Lower leg skin (tissue), 4 donors: ENCODE measurements around the gene LRBA. TPM values are rescaled to one million over a fixed set of nuclear protein-coding genes. Genes with fewer than 3 reads are reported as not detected.

ENCODE experiments used
- DNase-seq, 2 donors: peaks; one replicate each; pipeline ENCODE4 v3.0.0-alpha.2; 2019; ENCODE audit warnings: low spot score in 2 of 2
- H3K4me3 ChIP-seq: fragments of 200-600 bp; sonication (generic); 2 replicates; pipeline ENCODE4 v1.5.1; 2017; ENCODE audit warnings: mild to moderate bottlenecking, low read depth; ENCODE audit not compliant: poor library complexity, severe bottlenecking
- CTCF ChIP-seq, 3 donors: fragments of 450-650 bp; IDR thresholded peaks; one replicate each; pipeline ENCODE4 v1.5.1; 2016; ENCODE audit warnings: antibody characterized with exemption in 3 of 3, mild to moderate bottlenecking in 3 of 3, moderate library complexity in 2 of 3
- POLR2A ChIP-seq, 2 donors: fragments of 450-650 bp; IDR thresholded peaks; one replicate each; pipeline ENCODE4 v1.6.1; 2016 to 2017; ENCODE audit warnings: antibody characterized with exemption in 2 of 2, mild to moderate bottlenecking in 1 of 2, moderate library complexity in 1 of 2
- WGBS, 2 donors: methylation state at CpG; one replicate each; pipeline ENCODE4 v1.1.5; 2018; 5-methylcytosine and 5-hydroxymethylcytosine counted together
- intact Hi-C: fragments of 100-400 bp; cut with DNase I; formaldehyde crosslinking; loops from one replicate; pipeline ENCODE4 v1.15.0; 2023; ENCODE audit warnings: low total_unique reads
- total RNA-seq, 4 donors: library from RNA; depleted of rRNA; stranded (reverse); fragments of >200 nt; gene quantifications; one replicate each; pipeline ENCODE4 v1.1.0, GENCODE V29; 2016

LRBA gene
- total RNA-seq, 4 donors from 2014 or later = 71.9 to 86.8 (median 75.0) TPM

GRCh38 chr4:150817804-150818528 lies 197.1 kb downstream of the LRBA start:
- H3K4me3 ChIP-seq = no peak overlapping the region
- no peak for DNase-seq
- WGBS, 2 donors = 95 to 96% methylated on average over 3 of the region's 3 CpGs
- no peak for TF ChIP-seq CTCF (IDR thresholded peaks at IDR 0.05)
- TF ChIP-seq POLR2A (IDR thresholded peaks at IDR 0.05) = no peak
- intact Hi-C loops = no loop called here

GRCh38 chr4:150817017-150817416 lies 198.1 kb downstream of the LRBA start:
- H3K4me3 ChIP-seq = no peak overlapping the region
- 96 to 100% methylated on average over 1 of the region's 1 CpG for WGBS, 2 donors
- TF ChIP-seq POLR2A (IDR thresholded peaks at IDR 0.05) = no peak
- TF ChIP-seq CTCF (IDR thresholded peaks at IDR 0.05) = no peak
- no peak for DNase-seq
- intact Hi-C loops = no loop called here

- DNase-seq = no peak
- H3K4me3 ChIP-seq = no peak overlapping the region
- intact Hi-C loops = no loop called here
- TF ChIP-seq POLR2A (IDR thresholded peaks at IDR 0.05) = no peak
- TF ChIP-seq CTCF (IDR thresholded peaks at IDR 0.05) = no peak
These were observed 198.6 kb downstream of the LRBA start for GRCh38 chr4:150816491-150816890.

GRCh38 chr4:150814873-150815272 lies 200.2 kb downstream of the LRBA start:
- no peak for DNase-seq
- 94 to 98% methylated on average over 1 of the region's 1 CpG for WGBS, 2 donors
- TF ChIP-seq POLR2A (IDR thresholded peaks at IDR 0.05) (no peak), CTCF (IDR thresholded peaks at IDR 0.05) (no peak)
- intact Hi-C loops = no loop called here
- H3K4me3 ChIP-seq = no peak overlapping the region

- WGBS, 2 donors = 87 to 99% methylated on average over 3 of the region's 3 CpGs
- no peak overlapping the region for H3K4me3 ChIP-seq
- no peak for DNase-seq
- intact Hi-C loops = no loop called here
- no peak for TF ChIP-seq POLR2A (IDR thresholded peaks at IDR 0.05)
- no peak for TF ChIP-seq CTCF (IDR thresholded peaks at IDR 0.05)
These were observed 209.7 kb downstream of the LRBA start for GRCh38 chr4:150805183-150806025.
